ENCODE data around the gene NCBP3.

Gene NCBP3

GRCh38 chr17:3800362-3801271 lies 45.4 kb downstream of the NCBP3 start, which contains the start of gene ITGAE:
Gene ITGAE, minus strand, starts transcription at chr17:3801188. Its CDS starts 44 bp downstream, at chr17:3801144.
- TF ChIP-seq REST (IDR thresholded peaks at IDR 0.05; ENCODE audit: insufficient read depth in 1 of 2, low read depth in 2 of 2, low read length in 2 of 2), result no peak

DNA sequence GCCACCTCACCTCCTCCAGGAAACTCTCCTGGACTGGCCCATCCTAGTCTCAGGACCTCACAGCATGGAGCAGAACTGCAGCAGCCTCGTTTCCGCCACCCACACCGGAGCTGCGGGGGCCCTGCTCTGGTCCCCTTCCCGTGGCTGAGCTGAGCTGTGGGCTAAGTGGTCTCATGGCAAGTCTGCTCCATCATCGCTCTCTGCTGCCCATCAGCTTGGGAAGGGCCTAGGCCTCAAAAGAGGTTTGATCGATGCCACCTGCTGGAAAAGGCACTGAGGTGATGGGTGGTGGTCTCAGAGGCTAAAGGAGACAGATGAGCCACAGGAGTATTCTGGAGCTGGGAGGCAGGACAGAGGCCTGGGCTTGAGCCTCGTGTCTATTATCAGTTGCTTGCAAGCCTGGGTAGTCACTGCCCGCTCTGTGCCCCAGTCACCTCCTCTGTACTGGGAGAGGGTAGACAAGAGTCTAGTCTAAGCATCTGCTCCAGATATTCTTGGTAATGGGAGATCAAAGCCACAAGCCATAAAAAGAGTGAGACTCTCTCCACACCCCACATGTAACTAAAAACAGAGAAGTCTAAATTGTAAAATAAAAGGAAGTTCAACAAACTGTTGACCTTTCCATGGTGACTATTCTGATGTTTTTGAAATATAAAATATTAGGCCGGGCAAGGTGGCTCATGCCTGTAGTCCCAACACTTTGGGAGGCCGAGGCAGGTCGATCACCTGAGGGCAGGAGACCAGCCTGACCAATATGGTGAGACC lies 46.7 kb downstream of the NCBP3 start:
- TF ChIP-seq REST (IDR thresholded peaks at IDR 0.05; ENCODE audit: insufficient read depth in 1 of 2, low read depth in 2 of 2, low read length in 2 of 2) (no peak), TAF1 (IDR thresholded peaks at IDR 0.05; ENCODE audit: borderline replicate concordance, insufficient read depth, low read length) (no peak), POLR2AphosphoS5 (IDR thresholded peaks at IDR 0.05; ENCODE audit: low read depth, low read length) (no peak), FOXP2 (optimal IDR thresholded peaks at IDR 0.05; ENCODE audit: borderline replicate concordance, extremely low read depth, extremely low read length, insufficient read depth) (no peak), SIN3A (IDR thresholded peaks at IDR 0.05; ENCODE audit: borderline replicate concordance, insufficient read depth, low read length) (no peak)

GRCh38 chr17:3798273-3799180 lies 47.5 kb downstream of the NCBP3 start:
- TF ChIP-seq TAF1 (IDR thresholded peaks at IDR 0.05; ENCODE audit: borderline replicate concordance, insufficient read depth, low read length) (no peak), SIN3A (IDR thresholded peaks at IDR 0.05; ENCODE audit: borderline replicate concordance, insufficient read depth, low read length) (no peak), POLR2AphosphoS5 (IDR thresholded peaks at IDR 0.05; ENCODE audit: low read depth, low read length) (no peak), FOXP2 (optimal IDR thresholded peaks at IDR 0.05; ENCODE audit: borderline replicate concordance, extremely low read depth, extremely low read length, insufficient read depth) (no peak), REST (IDR thresholded peaks at IDR 0.05; ENCODE audit: insufficient read depth in 1 of 2, low read depth in 2 of 2, low read length in 2 of 2) (no peak)

DNA sequence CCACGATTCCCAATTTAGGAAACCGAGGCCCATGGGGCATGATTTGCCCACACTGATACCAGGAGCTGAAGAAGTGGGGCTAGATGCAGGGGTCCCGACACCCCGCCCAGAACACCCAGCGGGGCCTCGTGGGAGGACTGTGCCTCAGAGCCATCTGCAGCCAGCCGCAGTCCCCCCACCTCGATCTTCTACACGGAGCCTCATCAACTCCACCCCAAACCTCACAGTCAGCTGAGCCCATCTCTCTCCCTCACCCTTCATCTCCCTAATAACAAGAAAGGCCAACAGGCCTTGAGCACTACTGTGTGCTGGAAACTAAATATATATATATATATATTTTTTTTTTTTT lies 49.2 kb downstream of the NCBP3 start:
- TF ChIP-seq SIN3A (IDR thresholded peaks at IDR 0.05; ENCODE audit: borderline replicate concordance, insufficient read depth, low read length) (no peak), FOXP2 (optimal IDR thresholded peaks at IDR 0.05; ENCODE audit: borderline replicate concordance, extremely low read depth, extremely low read length, insufficient read depth) (no peak), POLR2AphosphoS5 (IDR thresholded peaks at IDR 0.05; ENCODE audit: low read depth, low read length) (no peak), TAF1 (IDR thresholded peaks at IDR 0.05; ENCODE audit: borderline replicate concordance, insufficient read depth, low read length) (no peak), REST (IDR thresholded peaks at IDR 0.05; ENCODE audit: insufficient read depth in 1 of 2, low read depth in 2 of 2, low read length in 2 of 2) (no peak)

All from PFSK-1 (cell line).